Activated CD4-positive, alpha-beta T cell treated with anti-CD3 and anti-CD28 coated beads, Interleukin-2, amount 50 U/mL, for 4 hours (primary cell): ENCODE data around the gene CNN1.
A peak's percentile ranks its signal among the peaks of the same experiment; 100 is the strongest.
"Not testable (repeated sequence)": the region's sequence is repeated elsewhere in the genome, so short reads cannot be mapped to it uniquely, and the experiment has no call there.

Experiments
- DNase-seq, 2 experiments: peaks; one replicate each; pipeline ENCODE4 v3.0.0-alpha.2; 2020

The CNN1 gene

DNA sequence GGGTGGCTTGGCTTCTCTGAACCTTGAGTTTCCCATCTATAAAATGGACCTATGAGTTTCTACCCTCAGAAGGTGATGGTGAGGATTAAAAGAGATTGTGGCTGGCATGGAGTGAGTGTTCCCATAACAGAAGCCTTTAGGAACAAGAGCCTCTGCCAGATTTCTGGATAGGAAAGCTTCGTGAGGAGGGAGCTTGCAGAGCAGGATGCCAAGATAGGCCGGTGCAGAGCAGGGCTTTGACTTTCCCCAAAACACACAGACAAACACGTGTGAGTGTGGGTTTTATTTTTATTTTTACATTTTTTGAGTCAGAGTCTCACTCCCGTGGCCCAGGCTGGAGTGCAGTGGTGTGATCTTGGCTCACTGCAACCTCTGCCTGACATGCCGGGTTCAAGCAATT, 3.7 kb upstream of the CNN1 start:
- no peak for DNase-seq

DNA sequence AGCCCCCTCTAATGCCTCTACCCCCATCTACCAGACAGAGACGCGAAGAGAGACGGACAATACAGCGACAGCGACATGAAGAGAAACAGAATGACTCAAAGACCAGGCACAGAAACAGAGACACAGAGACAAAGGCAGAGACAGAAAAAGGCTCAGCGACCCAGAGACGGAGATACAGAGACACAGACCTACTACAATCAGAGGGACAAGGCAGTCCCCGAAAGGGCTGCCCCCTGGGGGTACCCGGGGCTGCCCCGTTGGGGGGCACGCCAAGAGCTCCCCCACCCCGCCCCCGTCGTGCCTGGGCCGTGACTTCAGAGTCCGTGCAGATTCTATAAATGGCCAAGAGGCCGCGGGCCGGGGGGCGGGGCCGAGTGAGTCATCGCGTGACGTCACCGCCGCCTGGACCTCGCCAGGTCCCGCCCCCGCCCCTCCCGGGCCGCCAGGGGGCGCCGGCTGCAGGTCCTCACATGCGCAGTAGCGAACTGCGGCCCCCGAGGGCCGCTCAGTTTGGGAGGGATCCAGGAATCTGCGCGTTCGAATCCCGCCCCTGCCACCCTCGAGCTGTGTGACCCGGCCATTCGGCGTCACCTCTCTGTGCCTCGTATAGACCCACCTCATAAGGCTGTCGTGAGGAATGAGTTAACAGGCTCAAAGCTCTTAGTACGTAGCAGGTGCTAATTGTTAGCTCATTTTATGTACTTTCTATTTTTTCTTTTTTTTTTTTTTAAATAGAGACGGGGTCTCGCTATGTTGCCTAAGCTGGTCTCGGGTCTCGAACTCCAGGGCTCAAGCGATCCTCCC, 2.7 kb upstream of the CNN1 start:
- DNase-seq = peak; percentile 75 to 77

DNA sequence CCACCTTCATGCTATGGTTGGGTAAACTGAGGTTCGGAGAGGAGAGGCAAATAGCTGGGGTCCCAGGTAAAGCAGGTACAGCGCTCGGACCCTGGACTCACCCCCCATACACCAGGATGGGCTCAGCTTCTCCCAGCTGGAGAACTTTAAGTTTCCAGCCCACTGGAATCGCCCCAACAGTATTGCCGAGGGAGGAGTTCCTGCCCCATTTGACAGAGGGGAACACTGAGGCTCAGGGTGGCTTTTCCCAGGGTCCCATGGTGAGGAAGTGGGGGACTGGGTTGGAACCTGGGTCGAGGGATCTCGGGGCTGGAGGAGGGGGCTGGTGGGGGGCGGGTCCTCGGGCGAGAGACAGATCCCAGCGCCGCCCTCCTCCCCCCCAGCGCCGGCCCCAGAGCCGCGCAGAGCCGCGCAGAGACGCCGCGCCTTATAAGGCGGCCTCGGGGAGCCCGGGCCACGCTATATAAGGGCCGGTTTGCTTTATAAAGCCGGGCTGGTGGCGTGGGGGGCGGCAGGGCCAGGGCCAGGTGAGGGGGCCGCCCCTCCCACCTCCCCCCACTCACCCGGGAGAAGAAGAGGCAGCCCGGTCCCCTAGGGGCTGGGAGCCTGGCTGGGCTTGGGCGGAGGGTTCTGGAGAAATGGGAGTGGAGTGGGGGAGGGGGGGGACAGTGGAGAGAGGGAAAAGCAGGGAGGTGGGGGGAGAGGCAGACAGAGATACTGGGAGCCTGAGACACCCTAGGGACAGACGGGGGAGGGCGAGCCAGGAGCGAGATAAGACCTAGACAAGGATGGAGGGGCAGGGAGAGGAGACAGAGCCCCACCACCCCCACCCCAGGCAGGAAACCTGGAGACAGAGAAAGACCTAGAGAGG, 1.1 kb downstream of the CNN1 start:
- DNase-seq = no peak

DNA sequence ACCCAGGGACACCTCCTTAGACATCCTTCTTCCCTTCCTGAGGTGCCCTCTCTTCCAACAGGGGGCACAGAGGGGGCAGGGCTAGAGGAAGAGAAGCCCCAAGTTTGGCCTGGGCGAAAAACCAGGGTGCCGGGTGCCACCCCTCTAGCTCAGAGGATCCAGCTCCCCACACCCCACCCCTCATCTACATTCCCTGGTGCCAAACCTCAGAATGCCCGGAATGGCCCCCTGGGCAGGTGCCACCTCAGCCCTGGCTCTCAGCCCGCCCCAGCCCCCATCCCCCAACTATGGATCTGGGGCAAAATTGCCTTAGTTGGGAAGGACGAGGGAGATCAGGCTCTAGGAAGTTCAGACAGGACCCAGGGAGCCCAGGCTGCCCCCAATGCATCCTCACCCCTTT, 2.0 kb downstream of the CNN1 start:
- DNase-seq = no peak

DNA sequence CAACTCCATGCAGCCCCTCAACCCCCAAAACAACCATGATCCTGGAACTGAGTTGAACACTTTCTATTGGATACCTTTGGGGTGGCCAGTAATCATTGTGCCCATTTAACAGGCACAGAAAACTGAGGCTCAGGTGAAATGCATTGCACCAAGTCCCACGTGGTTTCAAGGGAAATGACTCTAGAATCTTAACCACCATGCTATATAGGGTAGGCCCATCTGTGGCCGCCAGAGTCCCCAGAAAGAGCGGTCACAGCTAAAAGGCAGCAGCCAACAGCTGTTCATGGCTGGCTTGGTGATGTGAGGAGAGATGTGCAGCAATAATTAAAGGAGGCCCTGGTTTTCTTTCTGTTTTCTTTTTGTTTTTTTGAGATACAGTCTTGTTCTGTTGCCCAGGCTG, 2.6 kb downstream of the CNN1 start:
- no peak for DNase-seq

DNA sequence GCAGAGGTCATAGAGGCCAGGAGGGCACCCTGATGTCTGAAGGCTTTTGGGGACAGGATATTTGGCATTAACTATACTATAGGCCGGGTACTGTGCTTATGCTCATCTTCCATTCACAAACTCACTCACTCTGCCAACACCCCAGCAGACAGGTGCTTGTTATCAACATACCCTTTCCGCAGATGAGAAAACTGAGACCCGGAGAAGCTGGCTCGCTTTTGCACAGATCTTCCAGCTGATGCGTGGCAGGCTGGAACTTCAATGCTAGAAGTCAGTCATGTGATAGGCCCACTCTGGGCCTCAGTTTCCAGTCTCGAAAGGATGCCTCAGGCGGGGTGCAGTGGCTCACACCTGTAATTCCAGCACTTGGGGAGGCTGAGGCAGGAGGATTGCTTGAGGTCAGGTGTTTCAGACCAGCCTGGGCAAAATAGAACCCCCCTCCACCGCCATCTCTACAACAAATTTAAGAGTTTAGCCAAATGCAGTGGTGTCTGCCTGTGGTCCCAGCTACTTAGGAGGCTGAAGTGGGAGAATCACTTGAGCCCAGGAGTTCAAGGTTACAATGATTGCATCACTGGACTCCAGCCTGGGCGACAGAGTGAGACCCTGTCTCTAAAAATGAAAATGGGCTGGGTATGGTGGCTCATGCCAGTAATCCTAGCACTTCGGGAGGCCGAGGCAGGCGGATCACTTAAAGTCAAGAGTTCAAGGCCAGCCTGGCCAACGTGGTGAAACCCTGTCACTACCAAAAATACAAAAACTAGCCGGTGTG, 9.5 kb downstream of the CNN1 start:
- DNase-seq = no peak

DNA sequence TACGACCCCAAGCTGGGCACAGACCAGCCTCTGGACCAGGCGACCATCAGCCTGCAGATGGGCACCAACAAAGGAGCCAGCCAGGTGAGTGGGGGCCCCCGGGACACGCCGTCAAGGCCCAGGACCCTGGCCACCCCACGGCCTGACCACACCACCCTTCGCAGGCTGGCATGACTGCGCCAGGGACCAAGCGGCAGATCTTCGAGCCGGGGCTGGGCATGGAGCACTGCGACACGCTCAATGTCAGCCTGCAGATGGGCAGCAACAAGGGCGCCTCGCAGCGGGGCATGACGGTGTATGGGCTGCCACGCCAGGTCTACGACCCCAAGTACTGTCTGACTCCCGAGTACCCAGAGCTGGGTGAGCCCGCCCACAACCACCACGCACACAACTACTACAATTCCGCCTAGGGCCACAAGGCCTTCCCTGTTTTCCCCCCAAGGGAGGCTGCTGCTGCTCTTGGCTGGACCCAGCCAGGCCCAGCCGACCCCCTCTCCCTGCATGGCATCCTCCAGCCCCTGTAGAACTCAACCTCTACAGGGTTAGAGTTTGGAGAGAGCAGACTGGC, 10.8 kb downstream of the CNN1 start:
- DNase-seq = no peak

DNA sequence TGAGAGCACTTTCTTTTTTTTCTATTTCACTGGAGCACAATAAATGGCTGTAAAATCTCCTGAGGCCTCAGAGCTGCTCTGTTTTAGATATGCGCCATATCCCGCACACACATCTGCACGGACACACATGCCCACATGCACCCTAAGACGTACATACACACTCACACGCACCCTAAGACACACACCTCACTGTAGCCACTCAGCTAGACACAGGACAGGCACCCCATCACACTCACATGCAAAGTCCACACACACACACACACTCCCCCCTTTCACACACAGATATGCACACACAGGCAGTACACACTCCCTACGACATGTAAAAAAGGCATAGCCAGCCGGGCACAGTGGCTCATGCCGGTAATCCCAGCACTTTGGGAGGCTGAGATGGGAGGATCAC, 11.6 kb downstream of the CNN1 start:
- no peak for DNase-seq

DNA sequence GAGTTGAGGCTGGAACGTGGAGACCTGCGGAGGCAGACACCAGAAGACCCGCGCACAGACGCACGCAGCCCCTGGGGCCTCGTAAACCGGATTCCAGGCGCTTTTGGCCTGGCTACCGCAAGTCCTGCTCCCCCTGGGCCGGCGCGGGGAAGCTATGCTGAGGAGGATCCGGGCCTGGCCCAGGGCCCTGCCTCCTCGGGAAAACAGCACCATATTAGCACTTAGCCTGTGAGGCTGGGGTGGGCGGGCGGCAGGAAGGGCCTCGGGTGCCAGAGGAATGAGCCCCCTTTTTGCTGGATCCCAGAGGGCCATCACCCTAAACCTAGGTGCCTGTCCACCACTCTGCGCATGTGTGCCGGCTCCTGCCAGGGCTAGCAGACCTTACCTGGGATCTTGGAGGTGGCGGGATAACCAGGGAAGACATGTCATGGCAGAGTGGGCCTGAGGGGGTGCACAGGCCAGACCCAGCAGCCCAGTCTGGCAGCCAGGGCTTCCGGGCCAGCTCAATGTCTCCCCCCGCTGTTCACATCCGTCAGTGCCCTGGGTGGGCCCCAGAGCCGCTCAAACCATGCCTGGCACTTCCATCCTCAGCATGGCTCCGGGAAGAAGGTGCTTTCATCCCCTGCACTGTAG, 13.1 kb downstream of the CNN1 start:
- no peak for DNase-seq

DNA sequence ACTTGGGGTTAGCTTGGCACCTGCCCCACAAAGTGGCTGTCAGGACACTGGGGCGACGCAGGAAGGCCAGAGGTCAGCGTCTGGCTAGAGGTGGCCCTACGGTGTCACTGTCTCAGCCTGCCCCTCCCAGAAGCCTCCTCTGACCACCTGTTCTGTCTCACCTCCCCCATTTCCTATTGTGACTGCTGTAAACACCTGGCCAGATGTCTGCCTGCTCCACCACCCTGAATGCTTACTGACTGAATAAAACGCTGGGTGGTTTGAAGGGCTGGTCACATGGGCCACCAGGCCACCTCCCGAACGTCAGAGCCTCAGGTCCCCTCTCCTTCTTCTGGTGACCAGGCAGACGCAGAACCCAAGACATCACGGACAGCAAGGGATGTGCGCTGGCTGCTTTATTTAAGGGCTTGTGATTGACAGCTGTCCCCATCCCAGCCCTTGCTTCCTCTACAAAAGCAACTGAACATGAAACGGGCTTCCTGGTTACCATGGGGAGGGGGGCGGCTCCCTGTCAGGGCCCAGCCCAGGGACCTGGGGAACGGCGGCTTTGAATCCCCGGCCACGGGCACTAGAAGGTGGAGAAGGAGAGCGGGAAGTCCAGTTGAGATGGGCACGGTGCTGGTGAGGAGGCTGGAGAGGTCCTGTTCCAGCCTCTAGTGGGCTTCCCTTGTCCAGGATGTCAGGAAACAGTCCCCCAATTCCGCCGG, 14.2 kb downstream of the CNN1 start:
- DNase-seq = no peak

DNA sequence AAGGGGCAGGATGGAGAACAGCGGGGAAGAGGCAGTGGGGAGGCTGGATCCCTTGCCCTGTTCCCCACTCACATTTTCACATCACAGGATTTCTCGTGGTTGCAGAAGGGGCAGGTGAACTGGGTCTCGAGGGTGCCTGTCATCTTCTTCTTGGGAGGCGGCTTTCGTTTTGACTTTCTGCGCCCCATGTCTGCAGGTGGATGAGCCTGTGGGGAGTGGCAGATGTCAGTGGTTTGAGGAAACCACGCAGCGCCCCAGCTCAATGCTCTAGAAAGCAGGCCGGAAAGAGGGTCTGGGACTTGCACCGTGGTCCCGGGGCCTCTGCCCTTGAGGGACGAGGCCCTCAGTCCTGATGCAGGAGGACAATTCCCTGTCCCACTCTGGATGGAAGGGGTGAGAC, 15.5 kb downstream of the CNN1 start:
- DNase-seq = no peak

DNA sequence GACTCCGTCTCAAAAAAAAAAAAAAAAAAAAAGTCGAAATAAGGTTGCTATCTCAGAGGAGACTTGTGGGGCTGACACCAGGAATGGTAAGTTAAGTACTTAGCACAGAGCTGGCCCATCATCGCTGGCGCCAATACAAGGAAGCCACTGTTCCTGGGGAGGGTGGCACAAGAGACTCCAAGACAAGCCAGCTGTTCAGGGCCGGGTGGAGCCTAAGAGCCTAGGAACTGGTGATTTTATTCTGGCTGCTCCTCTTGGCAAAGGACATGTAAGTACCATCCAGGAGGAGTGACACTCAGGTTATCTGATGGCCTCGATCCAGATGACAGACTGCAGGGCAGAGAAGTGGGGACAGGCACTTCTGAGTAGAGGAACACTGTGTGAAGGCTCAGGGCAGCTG, 16.6 kb downstream of the CNN1 start:
- DNase-seq = no peak

DNA sequence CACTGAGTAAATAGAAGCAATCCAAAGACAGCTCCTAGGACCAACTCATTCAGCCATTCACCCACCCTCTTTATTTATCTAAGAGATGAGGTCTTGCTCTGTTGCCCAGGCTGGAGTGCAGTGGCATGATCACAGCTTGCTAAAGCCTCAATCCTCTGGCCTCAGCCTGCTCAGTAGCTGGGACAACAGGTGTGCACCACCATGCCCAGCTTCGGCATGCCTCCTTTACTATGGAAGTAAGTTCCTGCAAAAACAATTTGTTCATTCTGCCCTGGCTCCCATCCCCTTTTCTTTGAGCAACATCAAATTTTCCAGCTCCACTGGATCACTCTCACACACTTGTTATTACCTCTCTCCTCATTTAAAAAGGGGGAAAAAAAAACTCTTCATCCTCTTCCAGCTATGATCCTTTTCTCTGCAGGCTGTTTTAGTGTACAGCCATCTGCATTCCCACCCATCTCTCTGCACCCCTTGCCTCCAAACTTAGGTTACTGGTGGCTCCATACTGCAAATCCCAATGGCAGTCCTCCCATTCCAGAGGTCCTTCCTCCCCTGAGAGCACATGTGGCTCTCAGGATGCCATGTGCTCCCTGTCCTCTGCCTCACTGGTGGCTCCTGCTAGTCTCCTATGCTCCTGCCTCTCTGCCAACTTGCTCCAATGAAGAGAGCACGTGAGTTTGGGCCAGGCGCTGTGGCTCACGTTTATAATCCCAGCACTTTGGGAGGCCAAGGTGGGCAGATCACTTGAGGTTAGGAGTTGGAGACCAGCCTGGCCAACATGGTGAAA, 18.2 kb downstream of the CNN1 start:
- DNase-seq = no peak

DNA sequence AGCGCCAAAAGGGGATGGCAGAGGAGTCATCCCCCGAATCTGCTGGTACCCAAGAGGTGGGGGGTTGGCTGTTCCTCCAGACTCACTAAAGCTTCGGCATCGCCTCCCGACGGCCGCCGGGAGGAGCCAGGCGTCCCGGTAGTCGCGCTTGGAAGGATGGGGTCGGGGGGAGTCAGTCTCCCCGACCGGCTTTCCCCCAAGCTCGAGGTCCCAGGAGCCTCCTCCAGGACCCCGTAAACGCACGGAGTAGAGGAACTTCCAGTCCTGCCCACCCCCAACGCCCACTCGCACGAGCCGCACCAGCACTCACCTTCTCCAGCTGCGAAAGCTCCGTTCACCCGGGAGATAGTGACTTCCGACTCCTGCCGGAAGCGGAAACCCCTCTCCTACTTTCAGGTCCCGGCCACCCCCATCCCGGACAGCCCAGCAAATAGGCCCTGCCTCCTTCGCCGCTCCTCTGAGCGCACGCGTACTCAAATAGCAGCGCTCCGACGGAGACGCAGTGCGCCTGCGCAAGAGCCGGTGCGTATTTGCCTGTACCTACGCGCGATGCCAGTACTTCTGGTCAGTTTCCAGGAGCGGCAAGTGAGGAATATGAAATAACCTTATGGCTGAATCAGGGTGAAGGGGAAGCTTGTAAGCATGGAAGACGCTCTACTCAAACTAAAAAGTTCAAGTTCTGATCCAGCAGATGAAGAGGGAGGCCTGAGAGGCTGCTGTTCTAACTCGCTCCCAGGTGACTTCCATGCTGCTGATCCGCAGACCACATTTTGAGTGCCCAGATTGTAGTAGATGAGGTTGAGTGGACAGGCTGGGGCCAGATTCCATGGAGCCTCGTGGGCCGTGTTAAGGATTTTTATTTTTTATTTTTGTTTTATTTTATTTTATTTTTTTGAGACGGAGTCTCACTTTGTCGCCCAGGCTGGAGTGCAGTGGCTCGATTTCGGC, 20.5 kb downstream of the CNN1 start, which contains the start of gene ELOF1:
ELOF1 (minus strand) TSS at position 350 of the 948 bp plus-strand sequence. CDS start 4,883 bp downstream, outside the sequence.
- peak; percentile 95 to 97 for DNase-seq

DNA sequence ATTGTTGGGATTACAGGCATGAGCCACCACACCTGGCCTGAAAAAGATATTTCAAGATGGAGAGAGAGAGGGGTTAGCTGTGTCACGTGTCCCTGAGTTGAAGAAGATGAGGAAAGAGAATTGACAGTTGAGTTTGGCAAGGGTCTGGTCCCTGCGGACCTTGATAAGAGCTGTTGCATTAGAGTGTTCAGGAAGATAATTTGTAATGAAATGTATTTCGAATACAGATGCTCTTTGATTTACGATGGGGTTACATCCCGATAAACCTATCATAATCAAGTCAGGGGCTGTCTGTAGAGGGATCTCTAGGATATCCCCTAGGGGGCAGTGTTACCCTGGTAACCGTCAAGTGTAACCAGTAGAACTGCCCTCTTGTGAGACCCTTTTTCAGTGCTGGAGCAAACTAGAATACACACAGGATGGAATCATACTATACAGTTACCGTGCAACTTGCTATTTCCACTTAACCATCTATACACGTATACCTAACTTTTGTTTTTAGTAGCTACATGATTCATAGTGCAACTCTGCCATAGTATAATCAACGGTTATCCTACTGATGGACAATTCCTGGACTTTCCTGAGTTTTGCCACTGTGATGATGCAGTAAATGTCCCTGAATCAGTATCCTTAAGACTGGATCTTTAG, 21.9 kb downstream of the CNN1 start:
- peak; percentile 44 to 46 for DNase-seq

DNA sequence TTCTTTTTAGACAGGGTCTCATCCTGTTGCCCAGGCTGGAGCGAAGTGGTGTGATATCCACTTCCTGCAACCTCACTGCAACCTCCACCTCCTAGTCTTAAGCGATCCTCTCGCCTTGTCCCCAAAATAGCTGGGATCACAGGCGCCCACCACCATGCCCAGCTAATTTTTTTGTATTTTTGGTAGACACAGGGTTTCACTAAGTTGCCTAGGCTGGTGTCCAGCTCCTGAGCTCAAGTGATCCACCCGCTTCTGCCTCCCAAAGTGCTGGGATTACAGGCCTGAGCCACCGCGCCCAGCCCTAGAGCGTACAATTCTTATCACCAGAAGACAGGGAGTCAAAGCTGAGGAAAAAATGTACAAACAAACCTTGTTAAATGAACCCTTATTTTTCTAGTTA, 24.9 kb downstream of the CNN1 start:
- no peak for DNase-seq

DNA sequence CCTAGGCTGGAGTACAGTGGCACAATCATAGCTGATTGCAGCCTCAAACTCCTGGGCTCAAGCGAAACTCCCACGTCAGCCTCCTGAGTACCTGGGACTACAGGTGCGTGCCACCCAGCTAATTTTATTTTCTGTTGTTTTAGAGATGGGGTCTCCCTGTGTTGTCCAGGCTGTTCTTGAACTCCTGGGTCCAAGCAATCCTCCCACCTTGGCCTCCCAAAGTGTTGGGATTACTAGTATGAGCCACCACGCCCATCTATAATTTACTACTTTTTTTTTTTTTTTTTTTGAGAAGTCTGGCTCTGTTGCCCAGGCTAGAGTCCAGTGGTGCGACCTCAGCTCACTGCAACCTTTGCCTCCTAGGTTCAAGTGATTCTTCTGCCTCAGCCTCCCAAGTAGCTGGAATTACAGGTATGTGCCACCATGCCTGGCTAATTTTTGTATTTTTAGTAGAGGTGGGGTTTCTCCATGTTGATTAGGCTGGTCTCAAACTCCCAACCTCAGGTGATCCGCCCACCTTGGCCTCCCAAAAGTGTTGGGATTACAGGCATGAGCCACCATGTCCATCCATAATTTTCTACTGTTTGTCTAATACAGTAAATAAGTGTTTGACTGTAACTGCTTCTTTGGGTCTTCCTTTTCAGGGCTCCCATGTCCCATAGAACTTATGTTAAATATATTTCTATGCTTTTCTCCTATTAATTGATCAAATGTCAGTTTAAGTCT, 25.6 kb downstream of the CNN1 start:
- DNase-seq = not testable (repeated sequence)

DNA sequence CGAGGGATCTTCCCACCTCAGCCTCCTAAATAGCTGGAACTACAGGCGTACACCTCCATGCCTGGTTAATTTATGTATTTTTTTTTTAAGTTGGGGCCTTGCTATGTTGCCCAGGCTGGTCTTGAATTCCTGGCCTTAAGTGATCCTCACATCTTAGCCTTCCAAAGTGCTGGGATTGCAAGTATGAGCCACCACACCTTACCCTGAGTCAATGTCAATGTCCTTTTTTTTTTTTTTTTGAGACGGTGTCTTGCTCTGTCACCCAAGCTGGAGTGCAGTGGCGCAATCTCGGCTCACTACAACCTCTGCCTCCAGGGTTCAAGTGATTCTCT, 27.0 kb downstream of the CNN1 start:
- not testable (repeated sequence) for DNase-seq

DNA sequence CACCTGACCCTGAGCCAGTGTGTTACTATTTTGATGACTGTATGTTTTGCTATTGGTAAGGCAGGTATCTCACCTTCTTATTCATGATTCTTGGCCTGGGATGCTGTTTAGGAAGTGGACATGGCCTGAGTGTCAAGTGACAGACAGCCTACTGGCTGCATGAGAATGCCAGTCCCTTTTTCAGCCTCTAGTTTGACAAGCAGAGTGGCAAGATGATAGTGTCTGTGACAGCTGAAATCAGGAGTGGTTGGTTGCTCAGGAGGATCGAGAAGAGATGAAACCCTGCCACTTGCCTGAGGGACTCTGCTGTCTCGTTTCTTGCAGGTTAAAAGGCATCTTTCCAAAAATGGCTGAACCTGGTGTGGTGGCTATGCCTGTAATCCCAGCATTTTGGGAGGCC, 27.5 kb downstream of the CNN1 start:
- no peak for DNase-seq
